ENCODE measurements around the gene SP2. TPM values are rescaled to one million over a fixed set of nuclear protein-coding genes. Genes with fewer than 3 reads are reported as not detected.

SP2 gene
- total and polyA plus RNA-seq, 2 of the 13 experiments (the other 11 are each of a cell fraction or from before 2014, with no cell fraction given), result 1.4 to 4.8 TPM

GRCh38 chr17:47956791-47957590 lies 61.0 kb downstream of the SP2 start (continued):
- TF ChIP-seq HNF1A (IDR thresholded peaks at IDR 0.05; ENCODE audit: low read depth) (peak; percentile 89), HNF1A (CRISPR knock-in tag; IDR thresholded peaks at IDR 0.05; ENCODE audit: borderline replicate concordance) (peak; percentile 94), ZNF883 (CRISPR knock-in tag; IDR thresholded peaks at IDR 0.05; ENCODE audit: not compliant biosample characterization) (peak; percentile 63), KDM1A (CRISPR knock-in tag; IDR thresholded peaks at IDR 0.05) (no peak), GPN1 (CRISPR knock-in tag; IDR thresholded peaks at IDR 0.05; ENCODE audit: borderline replicate concordance) (no peak), NFIB (CRISPR knock-in tag; IDR thresholded peaks at IDR 0.05; ENCODE audit: borderline replicate concordance) (no peak), NR0B2 (CRISPR knock-in tag; IDR thresholded peaks at IDR 0.05) (peak; percentile 35; the same call in 1 of the 2 replicates), TCF12 (IDR thresholded peaks at IDR 0.05) (no peak), TCF12 (CRISPR knock-in tag; IDR thresholded peaks at IDR 0.05) (no peak), FOXM1 (CRISPR knock-in tag; IDR thresholded peaks at IDR 0.05) (no peak), CERS6 (CRISPR knock-in tag; IDR thresholded peaks at IDR 0.05) (no peak), MXD4 (CRISPR knock-in tag; IDR thresholded peaks at IDR 0.05) (peak; percentile 38; the same call in 1 of the 2 replicates), SRF (IDR thresholded peaks at IDR 0.05; ENCODE audit: low read depth, low read length) (no peak), ZNF792 (CRISPR knock-in tag; IDR thresholded peaks at IDR 0.05) (no peak), JUN (CRISPR knock-in tag; IDR thresholded peaks at IDR 0.05) (no peak), ZKSCAN8 (CRISPR knock-in tag; IDR thresholded peaks at IDR 0.05; ENCODE audit: borderline replicate concordance) (no peak), SMAD3 (CRISPR knock-in tag; IDR thresholded peaks at IDR 0.05) (0 out of 2 replicates have a peak, but pooled peaks have one; percentile 22), ZNF564 (CRISPR knock-in tag; IDR thresholded peaks at IDR 0.05) (no peak), HMGA1 (CRISPR knock-in tag; conservative IDR thresholded peaks at IDR 0.05) (no peak), ZBTB43 (CRISPR knock-in tag; conservative IDR thresholded peaks at IDR 0.05) (no peak)

All from HepG2 (cell line).